H9 (cell line): ENCODE data around the gene IREB2. TPM values are rescaled to one million over a fixed set of nuclear protein-coding genes. Genes with fewer than 3 reads are reported as not detected.
"Not testable (repeated sequence)": the region's sequence is repeated elsewhere in the genome, so short reads cannot be mapped to it uniquely, and the experiment has no call there.

ENCODE experiments used
- DNase-seq: peaks from one replicate; pipeline ENCODE4 v3.0.0-alpha.2; 2017
- H2AFZ ChIP-seq: one replicate; pipeline ENCODE4 v1.6.1; 2013; ENCODE audit warnings: mild to moderate bottlenecking, low read length, control low read depth, moderate library complexity
- H2AK5ac ChIP-seq: 2 replicates; pipeline ENCODE4 v1.6.1; 2013; ENCODE audit warnings: low read length, control low read depth, mixed read lengths; ENCODE audit not compliant: insufficient read length
- H2BK120ac ChIP-seq: one replicate; pipeline ENCODE4 v1.6.1; 2013; ENCODE audit warnings: low read depth, mild to moderate bottlenecking, low read length, control low read depth, inconsistent platforms; ENCODE audit not compliant: poor library complexity, severe bottlenecking
- H2BK12ac ChIP-seq: 2 replicates; pipeline ENCODE4 v1.6.1; 2013; ENCODE audit warnings: low read length, control low read depth, mixed read lengths, low read depth; ENCODE audit not compliant: insufficient read length
- H2BK15ac ChIP-seq: 2 replicates; pipeline ENCODE4 v1.6.1; 2013; ENCODE audit warnings: low read depth, low read length, control low read depth
- H2BK20ac ChIP-seq: one replicate; pipeline ENCODE4 v1.6.1; 2013; ENCODE audit warnings: low read depth, mild to moderate bottlenecking, low read length, control low read depth, inconsistent platforms; ENCODE audit not compliant: poor library complexity, severe bottlenecking
- H2BK5ac ChIP-seq: 2 replicates; pipeline ENCODE4 v1.6.1; 2013; ENCODE audit warnings: low read length, control low read depth, mixed read lengths; ENCODE audit not compliant: insufficient read length
- H3K14ac ChIP-seq: 2 replicates; pipeline ENCODE4 v1.6.1; 2013; ENCODE audit warnings: low read length, control low read depth; ENCODE audit not compliant: insufficient read depth
- H3K18ac ChIP-seq: 2 replicates; pipeline ENCODE4 v1.6.1; 2013; ENCODE audit warnings: low read depth, mild to moderate bottlenecking, mixed read lengths, low read length, control low read depth; ENCODE audit not compliant: insufficient read length
- H3K23ac ChIP-seq: 2 replicates; pipeline ENCODE4 v1.6.1; 2013; ENCODE audit warnings: low read length, control low read depth, mixed read lengths, low read depth; ENCODE audit not compliant: insufficient read length
- H3K23me2 ChIP-seq: 2 replicates; pipeline ENCODE4 v1.6.1; 2013; ENCODE audit warnings: low read depth, mild to moderate bottlenecking, mixed read lengths, low read length, control low read depth; ENCODE audit not compliant: insufficient read length, poor library complexity, severe bottlenecking
- H3K27ac ChIP-seq: 2 replicates; pipeline ENCODE4 v1.5.1; 2013; ENCODE audit warnings: low read length, control low read depth, mixed read lengths, low read depth; ENCODE audit not compliant: insufficient read length
- H3K27me3 ChIP-seq: 2 replicates; pipeline ENCODE4 v1.6.1; 2013; ENCODE audit warnings: low read length, control low read depth, inconsistent platforms; ENCODE audit not compliant: insufficient read depth
- H3K4ac ChIP-seq: 2 replicates; pipeline ENCODE4 v1.6.1; 2013; ENCODE audit warnings: low read depth, mild to moderate bottlenecking, control low read depth, inconsistent platforms, low read length, moderate library complexity
- H3K4me1 ChIP-seq: 2 replicates; pipeline ENCODE4 v1.6.1; 2013; ENCODE audit warnings: low read length, control low read depth, inconsistent platforms; ENCODE audit not compliant: insufficient read depth
- H3K4me2 ChIP-seq: 2 replicates; pipeline ENCODE4 v1.6.1; 2013; ENCODE audit warnings: low read length, control low read depth, mixed read lengths; ENCODE audit not compliant: insufficient read length, insufficient read depth
- H3K56ac ChIP-seq: 2 replicates; pipeline ENCODE4 v1.6.1; 2013; ENCODE audit warnings: low read depth, mild to moderate bottlenecking, mixed read lengths, low read length, control low read depth; ENCODE audit not compliant: insufficient read length
- H3K79me1 ChIP-seq: 2 replicates; pipeline ENCODE4 v1.6.1; 2013; ENCODE audit warnings: low read depth, mild to moderate bottlenecking, moderate library complexity, low read length, control low read depth, inconsistent platforms; ENCODE audit not compliant: insufficient read depth, poor library complexity, severe bottlenecking
- H3K79me2 ChIP-seq: 2 replicates; pipeline ENCODE4 v1.6.1; 2013; ENCODE audit warnings: low read length, control low read depth, inconsistent platforms; ENCODE audit not compliant: insufficient read depth
- H3K9ac ChIP-seq: 2 replicates; pipeline ENCODE4 v1.6.1; 2013; ENCODE audit warnings: low read length, control low read depth, mixed read lengths; ENCODE audit not compliant: insufficient read length; ENCODE audit errors: extremely low read depth
- H3K9me3 ChIP-seq: one replicate; pipeline ENCODE4 v1.6.1; 2013; ENCODE audit warnings: low read depth, low read length, inconsistent platforms; ENCODE audit not compliant: control insufficient read depth
- H3T11ph ChIP-seq: one replicate; pipeline ENCODE4 v1.6.1; 2013; ENCODE audit warnings: mild to moderate bottlenecking, low read length, control low read depth, inconsistent platforms
- H4K20me1 ChIP-seq: one replicate; pipeline ENCODE4 v1.6.1; 2013; ENCODE audit not compliant: control insufficient read depth, insufficient read length, insufficient read depth
- H4K5ac ChIP-seq: 2 replicates; pipeline ENCODE4 v1.6.1; 2013; ENCODE audit warnings: low read depth, mild to moderate bottlenecking, mixed read lengths, low read length, control low read depth; ENCODE audit not compliant: insufficient read length
- H4K8ac ChIP-seq: replicated peaks from 2 replicates; pipeline ENCODE4 v1.6.1; 2013; ENCODE audit warnings: low read length, control low read depth, mixed read lengths, low read depth; ENCODE audit not compliant: insufficient read length
- H4K91ac ChIP-seq: 2 replicates; pipeline ENCODE4 v1.6.1; 2013; ENCODE audit warnings: low read depth, mild to moderate bottlenecking, moderate library complexity, mixed read lengths, low read length, control low read depth; ENCODE audit not compliant: insufficient read length
- H3K27ac Mint-ChIP-seq, 3 experiments: 2 replicates in 2 of 3; 3 replicates in 1 of 3; pipeline ENCODE4 v1.8.0; 2020 to 2021; ENCODE audit warnings: mixed read lengths in 3 of 3, mild to moderate bottlenecking in 1 of 3, moderate library complexity in 1 of 3
- H3K27me3 Mint-ChIP-seq: 2 replicates; pipeline ENCODE4 v1.8.0; 2021; ENCODE audit warnings: low read depth, mild to moderate bottlenecking, moderate library complexity, mixed read lengths
- H3K36me3 Mint-ChIP-seq, 3 experiments: 2 replicates in 2 of 3; 3 replicates in 1 of 3; pipeline ENCODE4 v1.8.0; 2020 to 2021; ENCODE audit warnings: low read depth in 3 of 3, mixed read lengths in 3 of 3; ENCODE audit not compliant: insufficient read depth in 1 of 3
- H3K4me1 Mint-ChIP-seq, 2 experiments: 2 replicates each; pipeline ENCODE4 v1.8.0; 2020; ENCODE audit warnings: mixed read lengths in 2 of 2
- H3K4me3 Mint-ChIP-seq, 2 experiments: 2 replicates in 1 of 2; 3 replicates in 1 of 2; pipeline ENCODE4 v1.8.0; 2020 to 2021; ENCODE audit warnings: mild to moderate bottlenecking in 2 of 2, mixed read lengths in 2 of 2, moderate library complexity in 1 of 2
- H3K9me3 Mint-ChIP-seq, 2 experiments: 2 replicates in 1 of 2; 3 replicates in 1 of 2; pipeline ENCODE4 v1.8.0; 2020; ENCODE audit warnings: mild to moderate bottlenecking in 2 of 2, mixed read lengths in 2 of 2, moderate library complexity in 1 of 2
- CTCF ChIP-seq: fragments of 200-600 bp; sonication (generic); conservative IDR thresholded peaks from 3 replicates; pipeline ENCODE4 v1.8.0; 2021; ENCODE audit warnings: antibody characterized with exemption, mild to moderate bottlenecking
- WGBS: extraction: QIAGEN DNeasy Blood & Tissue Kit; methylation state at CpG from one replicate; pipeline ENCODE4 v1.1.7; 2013; ENCODE audit warnings: missing lambda C conversion rate, low lambda C conversion rate, mixed read lengths; ENCODE audit not compliant: insufficient read length; ENCODE audit errors: extremely low coverage; 5-methylcytosine and 5-hydroxymethylcytosine counted together
- total RNA-seq: library from RNA; stranded (reverse); gene quantifications from 2 replicates; pipeline ENCODE4 v1.2.1, GENCODE V29; 2021

IREB2 gene
- total RNA-seq, 1 experiment from 2014 or later: 87.6 TPM

- no CpG with 5 or more reads among the region's 6 CpGs for WGBS
- Mint-ChIP-seq H3K36me3 (no peaks in the 10 kb centered on the region), H3K4me1 (peaks cover 8 to 9% of the 10 kb centered on the region in 2 experiments), H3K27ac (no peak overlapping the region), H3K4me3 (no peak overlapping the region), H3K27me3 (peaks cover 28% of the 10 kb centered on the region), H3K9me3 (peaks cover 0 to 2% of the 10 kb centered on the region in 2 experiments; a peak in 1 of 5 replicates)
- H2AFZ ChIP-seq: no peak overlapping the region
- no peaks in the 10 kb centered on the region for H3K79me2 ChIP-seq
- DNase-seq: no peak
- no peak overlapping the region for H3K23ac ChIP-seq
- peaks cover 10% of the 10 kb centered on the region for H3K23me2 ChIP-seq
- no peak overlapping the region for H2BK15ac ChIP-seq
- H2AK5ac ChIP-seq: no peak overlapping the region
- H3K4me2 ChIP-seq: no peak overlapping the region
- no peak overlapping the region for H3K27ac ChIP-seq
- H2BK5ac ChIP-seq: no peak overlapping the region
- H2BK120ac ChIP-seq: no peak overlapping the region
- no peak overlapping the region for H3K56ac ChIP-seq
- no peaks in the 10 kb centered on the region for H3K79me1 ChIP-seq
- no peak overlapping the region for H3K14ac ChIP-seq
- H2BK20ac ChIP-seq: no peak overlapping the region
- no peak overlapping the region for H3K4ac ChIP-seq
- H4K20me1 ChIP-seq: no peaks in the 10 kb centered on the region
- no peak overlapping the region for H4K5ac ChIP-seq
- H3T11ph ChIP-seq: no peak overlapping the region
- H4K91ac ChIP-seq: no peak overlapping the region
- no peaks in the 10 kb centered on the region; the same call in 1 of the 2 replicates for H3K4me1 ChIP-seq
- H4K8ac ChIP-seq: no peak overlapping the region
- H3K18ac ChIP-seq: no peak overlapping the region
- no peak for TF ChIP-seq CTCF
- no peak overlapping the region for H3K9ac ChIP-seq
- no peaks in the 10 kb centered on the region for H3K9me3 ChIP-seq
- peaks cover 5% of the 10 kb centered on the region; the same call in 1 of the 2 replicates for H3K27me3 ChIP-seq
- no peak overlapping the region for H2BK12ac ChIP-seq
Measured at GRCh38 chr15:78509726-78510312, 71.8 kb downstream of the IREB2 start.

- not testable (repeated sequence) for H4K5ac ChIP-seq, H3K79me2 ChIP-seq, H3K4me1 ChIP-seq, H3K23ac ChIP-seq, H3K23me2 ChIP-seq, H3K27me3 ChIP-seq, H3K14ac ChIP-seq, H3K4me2 ChIP-seq, H3K4me1 Mint-ChIP-seq, H3K27ac Mint-ChIP-seq, H4K20me1 ChIP-seq, H2BK15ac ChIP-seq, H3K27me3 Mint-ChIP-seq, H2BK120ac ChIP-seq, H3K27ac ChIP-seq, H2AFZ ChIP-seq, H3K79me1 ChIP-seq, H3K4ac ChIP-seq, H3K18ac ChIP-seq, H3K9me3 ChIP-seq, DNase-seq, H4K91ac ChIP-seq, H2AK5ac ChIP-seq, H3T11ph ChIP-seq, H3K4me3 Mint-ChIP-seq, H2BK5ac ChIP-seq, H2BK20ac ChIP-seq, H4K8ac ChIP-seq, H2BK12ac ChIP-seq, H3K9ac ChIP-seq, H3K56ac ChIP-seq
- WGBS: no CpG with 5 or more reads among the region's 3 CpGs
- Mint-ChIP-seq H3K9me3 (peaks cover 17 to 19% of the 10 kb centered on the region in 2 experiments; a peak in 4 of 5 replicates), H3K36me3 (peaks cover 4 to 12% (median 11%) of the 10 kb centered on the region in 3 experiments)
Measured at GRCh38 chr15:78520035-78520434, 82.0 kb downstream of the IREB2 start.
